NOMO-1 treated with DMSO at 0.1 percent for 48 hours (cell line): ENCODE measurements around the gene CRIP2.
A peak's percentile ranks its signal among the peaks of the same experiment; 100 is the strongest.

Experiments
- DNase-seq: peaks from one replicate; lab custom pipeline; 2025; ENCODE audit not compliant: unreplicated experiment; lab: John Stamatoyannopoulos, UW

The CRIP2 gene

GRCh38 chr14:105486163-105486973 is 11.7 kb downstream of the CRIP2 start, which contains the start of gene CRIP1:
TSS of gene CRIP1 (plus strand) at chr14:105486886. CDS start at chr14:105487260, 374 bp downstream.
- no peak for DNase-seq

- DNase-seq, result peak; percentile 19
These were observed 12.4 kb downstream of the CRIP2 start for GRCh38 chr14:105486974-105487448.

- peak; percentile 61 for DNase-seq
These were observed 12.9 kb downstream of the CRIP2 start for GRCh38 chr14:105487449-105487985.

- DNase-seq, result no peak
These were observed 13.6 kb downstream of the CRIP2 start for GRCh38 chr14:105487986-105488777.

- DNase-seq, result no peak
These were observed 14.3 kb downstream of the CRIP2 start for GRCh38 chr14:105488781-105489541.

- DNase-seq, result peak; percentile 87
These were observed 15.1 kb downstream of the CRIP2 start for GRCh38 chr14:105489542-105490266.

- DNase-seq, result no peak
These were observed 15.6 kb downstream of the CRIP2 start for GRCh38 chr14:105490267-105490571.

- DNase-seq, result peak; percentile 100
These were observed 16.1 kb downstream of the CRIP2 start, which contains the start of gene TEDC1 for GRCh38 chr14:105490572-105491365. TSS of gene TEDC1 (plus strand) at chr14:105491246. CDS start at chr14:105491376, 130 bp downstream.

- peak; percentile 61 for DNase-seq
These were observed 16.8 kb downstream of the CRIP2 start for GRCh38 chr14:105491366-105491973.

GRCh38 chr14:105492031-105492970 is 17.7 kb downstream of the CRIP2 start:
- DNase-seq, result no peak

- DNase-seq, result no peak
These were observed 18.6 kb downstream of the CRIP2 start for GRCh38 chr14:105492971-105493871.

- DNase-seq, result no peak
These were observed 19.4 kb downstream of the CRIP2 start for GRCh38 chr14:105493921-105494605.

- DNase-seq, result no peak
These were observed 19.9 kb downstream of the CRIP2 start for GRCh38 chr14:105494606-105494929.

- DNase-seq, result no peak
These were observed 20.7 kb downstream of the CRIP2 start for GRCh38 chr14:105495101-105495989.

- no peak for DNase-seq
These were observed 21.6 kb downstream of the CRIP2 start for GRCh38 chr14:105495990-105496830.
